IMR-90 (cell line): ENCODE results near the gene FAM117B.

Source experiments
- BHLHE40 ChIP-seq: fragments of 150-350 bp; IDR thresholded peaks from 2 replicates; pipeline ENCODE4 v1.6.1; 2016; ENCODE audit warnings: mild to moderate bottlenecking, low read depth, low read length
- CEBPB ChIP-seq: IDR thresholded peaks from 2 replicates; pipeline ENCODE4 v1.6.1; 2012; ENCODE audit warnings: low read depth, low read length, improper control_type of control experiment
- CHD1 ChIP-seq: IDR thresholded peaks from 2 replicates; pipeline ENCODE4 v1.6.1; 2012; ENCODE audit warnings: low read depth, low read length, improper control_type of control experiment
- CTCF ChIP-seq: conservative IDR thresholded peaks from 2 replicates; pipeline ENCODE4 v1.5.1; 2012; ENCODE audit warnings: mild to moderate bottlenecking, low read depth, low read length, improper control_type of control experiment
- ELK1 ChIP-seq: fragments of 150-350 bp; IDR thresholded peaks from 2 replicates; pipeline ENCODE4 v1.6.1; 2016; ENCODE audit warnings: low read depth, mild to moderate bottlenecking, low read length, moderate library complexity, borderline replicate concordance
- FOS ChIP-seq: fragments of 150-350 bp; IDR thresholded peaks from 2 replicates; pipeline ENCODE4 v1.6.1; 2016; ENCODE audit warnings: low read depth, low read length
- NFE2L2 ChIP-seq: fragments of 150-350 bp; IDR thresholded peaks from 2 replicates; pipeline ENCODE4 v1.6.1; 2016; ENCODE audit warnings: low read depth, mild to moderate bottlenecking, low read length
- POLR2A ChIP-seq: IDR thresholded peaks from 2 replicates; pipeline ENCODE4 v1.6.1; 2012; ENCODE audit warnings: mild to moderate bottlenecking, low read depth, low read length
- RCOR1 ChIP-seq: IDR thresholded peaks from 2 replicates; pipeline ENCODE4 v1.6.1; 2012; ENCODE audit warnings: mild to moderate bottlenecking, low read length, improper control_type of control experiment; ENCODE audit not compliant: insufficient replicate concordance
- RFX5 ChIP-seq: IDR thresholded peaks from 2 replicates; pipeline ENCODE4 v1.8.0; 2012; ENCODE audit warnings: low read depth, mild to moderate bottlenecking, low read length, moderate library complexity
- SMC3 ChIP-seq: fragments of 150-350 bp; IDR thresholded peaks from 2 replicates; pipeline ENCODE4 v1.6.1; 2016; ENCODE audit warnings: low read depth, mild to moderate bottlenecking, antibody characterized with exemption, low read length, moderate library complexity

GRCh38 chr2:202679980-202680379 lies 45.2 kb downstream of the FAM117B start:
- TF ChIP-seq POLR2A, result no peak
- TF ChIP-seq CTCF, result no peak
- no peak for TF ChIP-seq SMC3
- no peak for TF ChIP-seq RCOR1
- no peak for TF ChIP-seq NFE2L2
- TF ChIP-seq BHLHE40, result no peak
- no peak for TF ChIP-seq FOS
- no peak for TF ChIP-seq RFX5
- no peak for TF ChIP-seq ELK1
- TF ChIP-seq CEBPB, result no peak
- TF ChIP-seq CHD1, result no peak
